Measurements from ENCODE around the gene SYNE4. TPM values are rescaled to one million over a fixed set of nuclear protein-coding genes. Genes with fewer than 3 reads are reported as not detected.
"Not testable (repeated sequence)": the region's sequence is repeated elsewhere in the genome, so short reads cannot be mapped to it uniquely, and the experiment has no call there.

SYNE4 gene
- total RNA-seq, 2 experiments from 2014 or later: 1.2 to 1.4 TPM

- ChIA-PET CTCF (no interaction called here), POLR2A (no interaction called here)
Observed at GRCh38 chr19:35963514-35963913, 45.1 kb downstream of the SYNE4 start.

DNA sequence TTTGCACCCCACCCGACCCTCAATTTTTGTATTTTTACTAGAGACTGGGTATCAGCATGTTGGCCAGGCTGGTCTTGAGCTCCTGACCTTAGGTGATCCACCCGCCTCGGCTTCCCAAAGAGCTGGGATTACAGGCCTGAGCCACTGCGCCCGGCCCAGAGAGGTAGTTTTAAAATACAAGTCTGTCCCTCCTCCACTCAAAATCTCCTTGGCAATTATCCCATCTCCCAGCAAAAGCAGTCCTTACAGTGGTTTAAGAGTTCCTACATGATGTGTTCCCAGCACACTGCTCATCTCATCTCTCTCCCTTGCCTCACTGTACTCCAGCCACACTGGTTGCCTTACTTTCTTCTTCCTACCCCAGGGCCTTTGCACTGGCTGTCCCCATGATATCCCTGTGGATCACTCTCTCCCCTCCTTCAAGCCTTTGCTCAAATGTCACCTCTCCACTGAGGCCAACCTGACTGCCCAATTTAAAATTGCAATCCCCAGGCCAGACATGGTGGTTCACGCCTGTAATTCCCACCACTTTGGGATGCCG is 48.1 kb downstream of the SYNE4 start:
- ChIA-PET CTCF (interaction anchor here (1.1 kb wide), 1 partner anchor 11 kb away, joined by 5 read pairs; no protein-coding TSS in a partner anchor), POLR2A (no interaction called here)

GRCh38 chr19:35959968-35960320 is 48.7 kb downstream of the SYNE4 start:
- POLR2A ChIA-PET: no interaction called here
- CTCF ChIA-PET: interaction anchor here (1.1 kb wide), 1 partner anchor 10 kb away, joined by 5 read pairs; no protein-coding TSS in a partner anchor

DNA sequence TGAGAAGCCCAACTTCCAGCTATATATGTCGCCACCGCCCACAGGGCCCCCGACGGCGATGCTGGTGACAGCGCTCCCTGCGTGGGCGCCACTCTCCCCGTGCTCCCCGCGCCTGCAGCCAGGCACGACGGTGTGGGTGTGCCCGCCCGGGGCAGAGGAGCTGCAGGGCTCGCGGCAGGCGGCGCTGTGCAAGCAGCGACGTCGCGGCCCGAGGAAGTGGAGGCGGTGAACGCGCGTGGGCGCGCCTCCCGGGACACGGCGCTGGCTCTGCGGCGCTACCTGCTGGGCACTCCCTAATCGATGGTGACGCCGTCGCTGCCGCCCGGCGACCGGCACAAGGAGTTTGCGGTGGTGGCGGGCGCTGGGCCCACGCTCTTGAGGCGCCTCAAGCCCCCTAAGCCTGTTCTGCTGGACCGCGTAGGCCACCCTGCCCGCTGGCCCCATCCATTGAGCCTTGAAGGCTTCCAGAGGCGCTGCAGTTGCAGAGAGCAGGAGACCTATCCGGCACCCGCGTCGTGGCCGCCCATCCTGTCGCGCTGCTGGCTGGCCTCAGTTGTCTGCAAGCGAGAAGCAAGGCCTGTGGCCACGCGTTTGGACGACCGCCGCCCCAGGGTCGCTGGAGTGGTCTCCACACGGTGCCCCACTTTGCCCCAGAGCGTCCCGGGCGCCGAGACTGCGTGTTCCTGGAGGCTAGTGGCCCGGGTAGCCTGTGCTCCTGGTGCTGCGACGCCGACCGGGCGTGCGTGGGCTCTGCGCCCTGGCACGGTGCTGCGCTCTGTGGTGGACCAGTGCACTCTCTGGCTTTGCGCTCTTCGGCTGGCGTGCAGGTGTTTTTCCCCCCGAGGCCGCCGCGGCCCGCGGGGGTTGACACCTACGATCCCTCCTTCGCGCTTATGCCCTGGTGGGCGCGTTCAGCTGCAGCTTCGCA is 49.3 kb downstream of the SYNE4 start:
- POLR2A ChIA-PET: no interaction called here
- CTCF ChIA-PET: interaction anchor here (0.9 to 1.6 kb wide), 7 partner anchors 10 to 169 kb away, joined by 3 to 5 read pairs (median 3); partner anchors contain the start of gene THAP8

- ChIA-PET POLR2A (no interaction called here), CTCF (interaction anchor here (0.7 to 1.6 kb wide), 8 partner anchors 8 to 169 kb away, joined by 3 to 5 read pairs (median 3); partner anchors contain the start of gene THAP8)
Observed at GRCh38 chr19:35958660-35959039, 50.0 kb downstream of the SYNE4 start.

DNA sequence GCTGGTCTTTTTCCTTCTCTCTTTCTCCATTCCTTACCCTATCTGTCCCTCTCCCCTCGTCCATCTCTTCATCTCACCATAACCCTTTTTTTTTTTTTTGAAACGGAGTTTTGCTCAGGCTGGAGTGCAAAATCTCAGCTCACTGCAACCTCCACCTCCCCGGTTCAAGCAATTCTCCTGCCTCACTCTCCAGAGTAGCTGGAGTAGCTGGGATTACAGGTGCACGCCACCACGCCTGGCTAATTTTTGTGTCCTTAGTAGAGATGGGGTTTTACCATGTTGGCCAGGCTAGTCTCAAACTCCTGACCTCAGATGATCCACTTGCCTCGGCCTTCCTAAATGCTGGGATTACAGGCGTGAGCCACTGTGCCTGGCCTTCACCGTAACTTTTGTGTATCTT is 51.2 kb downstream of the SYNE4 start:
- POLR2A ChIA-PET: not testable (repeated sequence)
- CTCF ChIA-PET: interaction anchor here (0.5 to 1.0 kb wide), 3 partner anchors 10 to 1480 kb away, joined by 3 read pairs; no protein-coding TSS in a partner anchor

DNA sequence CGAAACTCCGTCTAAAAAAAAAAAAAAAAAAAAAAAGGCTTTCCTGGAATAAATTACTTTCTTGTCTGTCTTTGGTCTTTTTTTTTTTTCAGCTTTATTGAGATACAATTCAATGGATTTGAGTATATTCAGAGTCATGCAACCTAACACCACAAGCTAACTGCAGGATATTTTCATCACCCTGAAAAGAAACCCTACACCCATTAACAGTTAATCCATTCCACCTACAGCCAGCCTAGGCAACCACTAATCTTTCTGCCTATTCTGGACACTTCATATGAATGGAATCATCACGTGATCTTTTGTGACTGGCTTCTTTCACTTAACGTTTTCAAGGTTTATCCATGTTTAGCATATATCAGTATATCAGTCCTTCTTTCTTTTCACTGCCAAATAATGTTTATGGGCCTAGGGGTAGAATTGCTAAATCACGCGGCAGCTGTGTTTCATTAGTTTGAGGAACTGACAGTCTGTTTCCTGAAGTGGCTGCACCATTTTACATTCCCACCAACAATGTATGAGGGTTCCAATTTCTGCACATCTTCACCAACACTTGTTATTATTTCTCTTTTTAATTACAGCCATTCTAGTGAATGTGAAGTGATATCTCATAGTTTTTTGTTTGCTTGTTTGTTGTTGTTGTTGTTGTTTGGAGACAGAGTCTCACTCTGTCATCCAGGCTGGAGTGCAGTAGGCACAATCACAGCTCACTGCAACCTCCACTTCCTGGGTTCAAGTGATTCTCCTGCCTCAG is 52.6 kb downstream of the SYNE4 start:
- POLR2A ChIA-PET: no interaction called here

More for the DNA sequence above, 52.6 kb downstream of the SYNE4 start:
- CTCF ChIA-PET: interaction anchor here (0.7 kb wide), 1 partner anchor 9 kb away, joined by 3 read pairs; no protein-coding TSS in a partner anchor

Other genes with a start within 250 kb of the SYNE4 start
- 10 to 100 TPM; 12.0 to 16.5 TPM for gene ARHGAP33, start 233.2 kb downstream of the SYNE4 start, total RNA-seq
- not detected for gene PRODH2, start 196.0 kb downstream of the SYNE4 start, total RNA-seq
- gene NPHS1, start 156.3 kb downstream of the SYNE4 start, total RNA-seq: not detected
- gene KIRREL2, start 151.9 kb downstream of the SYNE4 start, total RNA-seq: 1 to 10 TPM; 1.0 TPM
- gene APLP1, start 140.2 kb downstream of the SYNE4 start, total RNA-seq: 1 to 10 TPM in 1 of 2 experiments, under 1 TPM in 1; 0.61 to 1.7 TPM
- 10 to 100 TPM; 80.2 to 85.9 TPM for gene NFKBID, start 108.3 kb downstream of the SYNE4 start, total RNA-seq
- 10 to 100 TPM; 63.0 to 66.2 TPM for gene HCST, start 106.3 kb downstream of the SYNE4 start, total RNA-seq
- gene TYROBP, start 100.5 kb downstream of the SYNE4 start, total RNA-seq: not detected
- 10 to 100 TPM; 11.8 TPM for gene LRFN3, start 72.4 kb downstream of the SYNE4 start, total RNA-seq
- gene SDHAF1, start 13.6 kb downstream of the SYNE4 start, total RNA-seq: 10 to 100 TPM; 22.6 to 26.0 TPM
- gene ALKBH6, start 5.4 kb upstream of the SYNE4 start, total RNA-seq: 10 to 100 TPM; 35.2 to 36.7 TPM
- under 1 TPM; 0.06 to 0.21 TPM for gene CLIP3, start 24.1 kb upstream of the SYNE4 start, total RNA-seq
- 1 to 10 TPM; 2.0 TPM for gene THAP8, start 45.5 kb upstream of the SYNE4 start, total RNA-seq
- gene WDR62, start 46.1 kb upstream of the SYNE4 start, total RNA-seq: 10 to 100 TPM; 18.6 to 19.2 TPM
- not detected for gene OVOL3, start 102.3 kb upstream of the SYNE4 start, total RNA-seq
- gene POLR2I, start 106.1 kb upstream of the SYNE4 start, total RNA-seq: 100 to 1,000 TPM; 109 to 130 TPM
- gene TBCB, start 106.7 kb upstream of the SYNE4 start, total RNA-seq: 100 to 1,000 TPM; 114 to 121 TPM
- gene CAPNS1, start 131.3 kb upstream of the SYNE4 start, total RNA-seq: 100 to 1,000 TPM; 360 to 374 TPM
- gene COX7A1, start 143.6 kb upstream of the SYNE4 start, total RNA-seq: not detected
- gene ZNF565, start 205.9 kb upstream of the SYNE4 start, total RNA-seq: 1 to 10 TPM; 2.0 to 2.1 TPM
- 100 to 1,000 TPM; 117 to 122 TPM for gene ZNF146, start 206.3 kb upstream of the SYNE4 start, total RNA-seq